ENCODE measurements around the gene NPPC. TPM values are rescaled to one million over a fixed set of nuclear protein-coding genes. Genes with fewer than 3 reads are reported as not detected.

The NPPC gene
- total RNA-seq, 2 donors from 2014 or later = 3.2 TPM; not detected in 1

GRCh38 chr2:231909631-231910030 is 16.6 kb downstream of the NPPC start:
- Histone ChIP-seq H3K4me3 (no peak overlapping the region), H3K36me3 (no peaks in the 10 kb centered on the region), H3K9ac (ENCODE audit: low read depth in 2 of 2, low read length in 2 of 2) (no peak overlapping the region), H3K27me3 (no peaks in the 10 kb centered on the region), H3K27ac (no peak overlapping the region), H3K4me1 (no peaks in the 10 kb centered on the region), H3K9me3 (no peaks in the 10 kb centered on the region)
- TF ChIP-seq CTCF (IDR thresholded peaks at IDR 0.05) = no peak
- DNase-seq = no peak
- intact Hi-C loops (cut with DNase I) = loop anchor here (5.0 kb wide), 1 partner anchor 528 kb away; no protein-coding TSS in a partner anchor

DNA sequence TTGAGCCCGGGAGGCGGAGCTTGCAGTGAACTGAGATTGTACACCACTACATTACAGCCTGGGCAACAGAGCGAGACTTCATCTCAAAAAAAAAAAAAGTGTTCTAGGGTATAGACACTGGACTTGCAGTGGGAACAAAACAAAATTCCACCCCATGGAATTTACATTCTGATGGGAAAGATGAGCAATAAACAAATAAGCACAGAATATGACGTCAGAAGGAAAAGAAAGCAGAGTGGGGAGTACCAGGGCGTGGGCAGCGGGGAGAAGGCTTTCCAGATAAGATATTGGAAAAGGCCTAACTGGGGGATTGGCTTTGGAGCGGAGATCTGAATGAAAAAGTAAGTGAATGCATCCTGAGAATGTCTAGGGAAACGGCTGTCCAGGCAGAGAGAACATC is 17.6 kb downstream of the NPPC start:
- Histone ChIP-seq H3K36me3 (no peaks in the 10 kb centered on the region), H3K4me3 (no peak overlapping the region), H3K27ac (no peak overlapping the region), H3K4me1 (no peaks in the 10 kb centered on the region), H3K27me3 (no peaks in the 10 kb centered on the region), H3K9ac (ENCODE audit: low read depth in 2 of 2, low read length in 2 of 2) (no peak overlapping the region), H3K9me3 (no peaks in the 10 kb centered on the region)
- no peak for DNase-seq
- TF ChIP-seq CTCF (IDR thresholded peaks at IDR 0.05) = no peak
- intact Hi-C loops (cut with DNase I) = loop anchor here (5.0 kb wide), 1 partner anchor 529 kb away; no protein-coding TSS in a partner anchor

DNA sequence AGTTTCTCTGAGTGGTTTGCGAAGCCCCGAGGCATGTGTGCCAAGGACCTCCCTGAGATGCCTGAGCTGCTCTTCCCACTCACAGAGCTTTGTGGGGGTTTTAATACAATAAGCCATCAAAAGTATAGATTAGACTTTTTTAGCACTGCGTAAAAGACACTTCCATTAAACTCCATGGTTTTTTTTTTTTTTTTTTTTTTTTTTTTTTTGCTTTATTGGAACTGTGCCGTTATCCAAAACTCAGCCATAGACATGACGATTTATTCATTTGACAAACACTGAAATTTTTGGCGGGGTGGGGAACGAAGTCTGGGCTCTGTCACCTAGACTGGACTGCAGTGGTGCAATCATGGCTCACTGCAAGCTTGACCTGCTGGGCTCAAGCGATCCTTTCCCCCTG is 18.4 kb downstream of the NPPC start:
- intact Hi-C loops (cut with DNase I) = loop anchor here (2.0 to 5.0 kb wide), 2 partner anchors 419 to 530 kb away; no protein-coding TSS in a partner anchor
- Histone ChIP-seq H3K9me3 (no peaks in the 10 kb centered on the region), H3K9ac (ENCODE audit: low read depth in 2 of 2, low read length in 2 of 2) (no peak overlapping the region), H3K4me1 (no peaks in the 10 kb centered on the region), H3K4me3 (no peak overlapping the region), H3K27me3 (no peaks in the 10 kb centered on the region), H3K27ac (no peak overlapping the region), H3K36me3 (no peaks in the 10 kb centered on the region)
- no peak for TF ChIP-seq CTCF (IDR thresholded peaks at IDR 0.05)
- DNase-seq = no peak

- no peak overlapping the region for H3K4me3 ChIP-seq
- no peak overlapping the region for H3K9ac ChIP-seq (ENCODE audit: low read depth in 2 of 2, low read length in 2 of 2)
- no peaks in the 10 kb centered on the region for H3K9me3 ChIP-seq
- intact Hi-C loops (cut with DNase I) = loop anchor here (5.0 kb wide), 1 partner anchor 532 kb away; no protein-coding TSS in a partner anchor
- no peaks in the 10 kb centered on the region for H3K36me3 ChIP-seq
- H3K27ac ChIP-seq = no peak overlapping the region
- H3K27me3 ChIP-seq = no peaks in the 10 kb centered on the region
- no peaks in the 10 kb centered on the region for H3K4me1 ChIP-seq
- no peak for DNase-seq
- TF ChIP-seq CTCF (IDR thresholded peaks at IDR 0.05) = no peak
Measured at GRCh38 chr2:231905026-231905425, 21.2 kb downstream of the NPPC start.

DNA sequence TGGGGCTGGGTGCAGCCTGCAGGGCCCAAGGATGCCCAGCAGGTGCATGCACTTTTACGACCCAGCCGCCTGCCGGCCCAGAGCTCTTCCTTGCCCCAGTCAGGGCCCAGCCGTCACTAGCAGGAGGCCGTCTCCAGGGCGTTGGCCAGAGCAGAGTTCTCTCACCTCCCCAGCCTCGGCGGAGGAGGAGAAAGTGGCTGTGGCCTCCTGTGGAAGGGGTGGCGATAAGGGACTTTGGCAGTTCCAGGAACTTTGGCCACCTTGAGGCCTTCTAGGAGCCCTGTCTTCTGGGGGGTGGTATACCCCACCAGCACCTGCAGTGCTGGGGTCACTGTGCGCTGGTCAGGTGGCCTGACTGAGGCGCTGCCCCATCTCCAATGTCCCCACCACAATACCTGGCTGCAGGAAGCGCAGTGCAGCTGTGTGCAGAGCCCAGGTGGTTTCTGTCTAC is 22.0 kb downstream of the NPPC start:
- intact Hi-C loops (cut with DNase I) = no loop called here
- DNase-seq = peak; percentile 24
- H3K4me1 ChIP-seq = no peaks in the 10 kb centered on the region
- no peak for TF ChIP-seq CTCF (IDR thresholded peaks at IDR 0.05)
- H3K27me3 ChIP-seq = no peaks in the 10 kb centered on the region
- no peaks in the 10 kb centered on the region for H3K36me3 ChIP-seq
- no peak overlapping the region for H3K4me3 ChIP-seq
- H3K9ac ChIP-seq (ENCODE audit: low read depth in 2 of 2, low read length in 2 of 2) = no peak overlapping the region
- H3K27ac ChIP-seq = no peak overlapping the region
- no peaks in the 10 kb centered on the region for H3K9me3 ChIP-seq

Data from colonic mucosa (tissue), 4 donors.